OCI-LY7 (cell line): Measurements from ENCODE around the gene CCDC92B. TPM values are rescaled to one million over a fixed set of nuclear protein-coding genes. Genes with fewer than 3 reads are reported as not detected.

ENCODE experiments used
- BruUV-seq: library from RNA; stranded (reverse); fragments of 400-500 nt; replicated peaks from 2 replicates; lab custom pipeline; 2021; lab: Mats Ljungman, UMichigan
- CTCF ChIA-PET: fragments of 300-600 bp; sonication (Branson Sonifier 250); formaldehyde crosslinking; loops from one replicate; lab custom pipeline; 2022; ENCODE audit warnings: antibody characterized with exemption; ENCODE audit not compliant: unreplicated experiment; lab: Charles Lee
- POLR2A ChIA-PET: fragments of 300-600 bp; sonication (Branson Sonifier 250); formaldehyde crosslinking; loops from one replicate; lab custom pipeline; 2022; ENCODE audit warnings: antibody characterized with exemption; lab: Charles Lee
- DNase-seq: peaks from one replicate; pipeline ENCODE4 v3.0.0-alpha.2; 2015; ENCODE audit warnings: low spot score
- H2AFZ ChIP-seq: fragments of 200-600 bp; sonication (generic), shearing (Covaris generic); 2 replicates; pipeline ENCODE4 v1.6.1; 2014; ENCODE audit warnings: mild to moderate bottlenecking, antibody characterized with exemption, low read length, moderate library complexity
- H3K27ac ChIP-seq: fragments of 200-600 bp; sonication (generic); 2 replicates; pipeline ENCODE4 v1.5.1; 2014; ENCODE audit warnings: mixed run types, low read depth, mild to moderate bottlenecking, moderate library complexity, low read length, inconsistent platforms; ENCODE audit not compliant: poor library complexity, severe bottlenecking
- H3K36me3 ChIP-seq: fragments of 200-600 bp; sonication (generic); 2 replicates; pipeline ENCODE4 v1.6.1; 2014; ENCODE audit warnings: mild to moderate bottlenecking, antibody characterized with exemption, low read length, moderate library complexity, mixed read lengths; ENCODE audit not compliant: insufficient read depth
- H3K4me1 ChIP-seq: fragments of 200-600 bp; sonication (generic); 2 replicates; pipeline ENCODE4 v1.5.1; 2014; ENCODE audit warnings: mild to moderate bottlenecking, low read length; ENCODE audit not compliant: insufficient read depth, poor library complexity, severe bottlenecking
- H3K4me2 ChIP-seq: fragments of 200-600 bp; sonication (generic); 2 replicates; pipeline ENCODE4 v1.6.1; 2014; ENCODE audit warnings: mild to moderate bottlenecking, low read length
- H3K4me3 ChIP-seq: fragments of 200-600 bp; sonication (generic); 2 replicates; pipeline ENCODE4 v1.5.1; 2014; ENCODE audit warnings: mild to moderate bottlenecking, low read depth, low read length; ENCODE audit not compliant: poor library complexity, severe bottlenecking
- H3K79me2 ChIP-seq: fragments of 200-600 bp; sonication (generic); 2 replicates; pipeline ENCODE4 v1.6.1; 2016; ENCODE audit warnings: low read depth, mild to moderate bottlenecking, low read length, moderate library complexity, mixed read lengths; ENCODE audit not compliant: insufficient read depth
- H3K9me2 ChIP-seq: fragments of 200-600 bp; sonication (generic); 2 replicates; pipeline ENCODE4 v1.6.1; 2016; ENCODE audit warnings: mild to moderate bottlenecking, low read length, mixed read lengths; ENCODE audit not compliant: insufficient read depth
- H3K9me3 ChIP-seq: fragments of 200-600 bp; sonication (generic); 2 replicates; pipeline ENCODE4 v1.6.1; 2014; ENCODE audit warnings: mild to moderate bottlenecking, mixed run types, low read length, mixed read lengths
- H4K20me1 ChIP-seq: fragments of 200-600 bp; sonication (generic); 2 replicates; pipeline ENCODE4 v1.6.1; 2014; ENCODE audit warnings: mild to moderate bottlenecking, antibody characterized with exemption, low read length, moderate library complexity, mixed read lengths; ENCODE audit not compliant: insufficient read depth
- CTCF ChIP-seq: fragments of 200-600 bp; sonication (generic); conservative IDR thresholded peaks from 2 replicates; pipeline ENCODE4 v1.5.1; 2014; ENCODE audit warnings: mild to moderate bottlenecking, antibody characterized with exemption, low read length, moderate library complexity, mixed read lengths
- EZH2phosphoT487 ChIP-seq: fragments of 200-600 bp; sonication (generic); IDR thresholded peaks from 2 replicates; pipeline ENCODE4 v1.6.1; 2018; ENCODE audit warnings: low read depth, borderline replicate concordance, mild to moderate bottlenecking, mixed run types, antibody characterized with exemption, low read length, moderate library complexity, mixed read lengths
- intact Hi-C: fragments of 100-400 bp; cut with micrococcal nuclease; formaldehyde crosslinking; loops from one replicate; pipeline ENCODE4 v1.10.0; 2022; ENCODE audit not compliant: unreplicated experiment
- total RNA-seq, 2 experiments: library from RNA; depleted of rRNA in 1 of 2; stranded (reverse); fragments of >200 nt in 1 of 2; shearing (Covaris generic) in 1 of 2; gene quantifications; 2 replicates each; pipeline ENCODE4 v1.2.3, GENCODE V29; 2014 to 2022

Gene CCDC92B
- total RNA-seq, 2 experiments from 2014 or later: not detected

DNA sequence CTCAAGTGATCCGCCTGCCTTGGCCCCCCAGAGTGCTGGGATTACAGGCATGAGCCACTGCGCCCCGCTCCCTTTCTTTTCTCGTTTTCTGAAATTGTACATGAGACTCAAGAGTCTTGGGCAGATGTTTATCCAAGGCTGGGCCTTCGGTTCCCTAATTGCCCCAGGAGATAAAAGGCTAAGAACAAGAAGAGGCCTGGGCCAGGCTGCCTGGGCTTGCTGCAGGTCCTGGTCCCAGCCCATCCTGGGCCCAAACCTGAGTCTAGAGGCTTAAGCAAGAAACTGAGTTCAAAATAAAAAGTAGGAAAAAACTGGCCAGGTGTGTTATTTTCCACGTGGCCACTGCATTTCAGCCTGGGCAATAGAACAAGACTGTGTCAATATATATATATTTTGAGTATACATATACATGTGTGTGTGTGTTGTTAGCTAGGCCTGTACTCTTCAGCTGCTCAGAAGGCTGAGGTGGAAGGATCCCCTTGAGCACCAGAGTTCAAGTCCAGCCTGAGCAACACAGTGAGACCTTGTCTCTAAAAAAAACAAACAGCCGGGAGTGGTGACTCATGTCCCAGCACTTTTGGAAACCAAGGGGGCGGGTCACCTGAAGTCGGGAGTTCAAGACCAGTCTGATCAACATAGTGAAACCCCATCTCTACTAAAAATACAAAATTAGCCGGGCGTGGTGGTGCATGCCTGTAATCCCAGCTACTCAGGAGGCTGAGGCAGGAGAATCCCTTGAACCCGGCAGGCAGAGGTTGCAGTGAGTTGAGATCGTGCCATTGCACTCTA, 31.1 kb downstream of the CCDC92B start:
- DNase-seq: no peak
- Histone ChIP-seq H3K4me2 (no peak overlapping the region), H2AFZ (no peak overlapping the region), H3K9me2 (no peaks in the 10 kb centered on the region), H3K9me3 (no peaks in the 10 kb centered on the region), H4K20me1 (no peaks in the 10 kb centered on the region), H3K36me3 (no peaks in the 10 kb centered on the region; the same call in 1 of the 2 replicates), H3K4me1 (peaks cover 4% of the 10 kb centered on the region), H3K4me3 (no peak overlapping the region), H3K79me2 (peaks cover 5% of the 10 kb centered on the region; the same call in 1 of the 2 replicates), H3K27ac (no peak overlapping the region)
- ChIA-PET POLR2A (no interaction called here), CTCF (no interaction called here)
- no TSS peak for BruUV-seq
- intact Hi-C loops: no loop called here
- no peak for TF ChIP-seq EZH2phosphoT487
- TF ChIP-seq CTCF: no peak

DNA sequence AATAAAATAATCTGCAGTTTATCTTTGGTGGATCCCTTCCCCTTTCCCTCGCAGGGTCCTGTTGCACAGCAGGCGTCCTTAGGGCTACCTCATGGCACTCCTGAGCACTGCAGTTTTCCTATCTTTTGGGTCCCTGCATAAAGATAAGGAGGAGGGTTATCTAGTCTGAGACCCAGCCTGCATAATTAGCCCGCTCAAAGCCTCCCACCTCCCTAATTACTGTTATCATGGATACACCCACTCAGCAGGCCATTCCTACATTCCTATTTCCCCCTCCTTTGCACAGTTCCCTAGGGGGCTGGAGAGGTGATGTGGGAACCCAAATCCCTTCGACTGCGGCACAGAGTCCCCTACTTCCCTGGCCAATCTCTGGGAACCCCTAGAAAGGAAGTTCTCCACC, 32.8 kb downstream of the CCDC92B start:
- Histone ChIP-seq H3K4me1 (peaks cover 11% of the 10 kb centered on the region), H4K20me1 (no peaks in the 10 kb centered on the region), H2AFZ (no peak overlapping the region), H3K9me3 (no peaks in the 10 kb centered on the region), H3K4me3 (no peak overlapping the region), H3K4me2 (no peak overlapping the region), H3K79me2 (peaks cover 18% of the 10 kb centered on the region; the same call in 1 of the 2 replicates), H3K27ac (no peak overlapping the region), H3K36me3 (no peaks in the 10 kb centered on the region; the same call in 1 of the 2 replicates), H3K9me2 (no peaks in the 10 kb centered on the region)
- DNase-seq: no peak
- CTCF ChIA-PET: no interaction called here
- BruUV-seq: no TSS peak
- POLR2A ChIA-PET: interaction anchor here (0.6 kb wide), 1 partner anchor 1142 kb away, joined by 6 read pairs; no protein-coding TSS in a partner anchor
- intact Hi-C loops: no loop called here
- TF ChIP-seq EZH2phosphoT487 (no peak), CTCF (no peak)

DNA sequence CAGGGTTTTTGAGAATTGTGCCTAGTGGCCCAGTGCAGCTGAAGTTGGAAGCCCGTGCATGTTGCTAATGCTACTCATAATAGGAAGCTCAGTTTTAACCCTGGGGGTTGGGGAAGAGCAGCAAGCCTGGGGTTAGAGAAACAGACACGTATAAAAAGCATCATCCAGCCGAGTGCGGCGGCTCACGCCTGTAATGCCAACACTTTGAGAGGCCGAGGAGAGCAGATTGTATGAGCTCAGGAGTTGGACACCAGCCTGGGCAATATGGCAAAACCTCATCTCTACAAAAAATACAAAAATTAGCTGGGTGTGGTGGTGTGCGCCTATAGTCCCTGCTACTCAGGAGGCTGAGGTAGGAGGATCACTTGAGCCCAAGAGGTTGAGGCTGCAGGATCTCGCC, 35.6 kb downstream of the CCDC92B start:
- POLR2A ChIA-PET: no interaction called here
- no TSS peak for BruUV-seq
- Histone ChIP-seq H3K36me3 (peaks cover 9% of the 10 kb centered on the region), H2AFZ (no peak overlapping the region), H3K27ac (no peak overlapping the region), H3K79me2 (peaks cover 42% of the 10 kb centered on the region), H3K4me2 (peak overlapping the region; percentile 22; the same call in 1 of the 2 replicates), H3K4me3 (no peak overlapping the region), H3K4me1 (peaks cover 24% of the 10 kb centered on the region), H3K9me3 (no peaks in the 10 kb centered on the region), H4K20me1 (no peaks in the 10 kb centered on the region), H3K9me2 (no peaks in the 10 kb centered on the region)
- DNase-seq: no peak
- CTCF ChIA-PET: no interaction called here
- intact Hi-C loops: loop anchor here (5.0 kb wide), 1 partner anchor 202 kb away; the partner anchor contains the start of gene METTL16
- TF ChIP-seq EZH2phosphoT487: no peak
- no peak for TF ChIP-seq CTCF
